ENCODE results near the gene PRIMA1. TPM values are rescaled to one million over a fixed set of nuclear protein-coding genes. Genes with fewer than 3 reads are reported as not detected.

The PRIMA1 gene
- total RNA-seq, 1 experiment from 2014 or later: 2.3 TPM

GRCh38 chr14:93731753-93732152, 56.5 kb downstream of the PRIMA1 start:
- TF ChIP-seq, protein P1, sequence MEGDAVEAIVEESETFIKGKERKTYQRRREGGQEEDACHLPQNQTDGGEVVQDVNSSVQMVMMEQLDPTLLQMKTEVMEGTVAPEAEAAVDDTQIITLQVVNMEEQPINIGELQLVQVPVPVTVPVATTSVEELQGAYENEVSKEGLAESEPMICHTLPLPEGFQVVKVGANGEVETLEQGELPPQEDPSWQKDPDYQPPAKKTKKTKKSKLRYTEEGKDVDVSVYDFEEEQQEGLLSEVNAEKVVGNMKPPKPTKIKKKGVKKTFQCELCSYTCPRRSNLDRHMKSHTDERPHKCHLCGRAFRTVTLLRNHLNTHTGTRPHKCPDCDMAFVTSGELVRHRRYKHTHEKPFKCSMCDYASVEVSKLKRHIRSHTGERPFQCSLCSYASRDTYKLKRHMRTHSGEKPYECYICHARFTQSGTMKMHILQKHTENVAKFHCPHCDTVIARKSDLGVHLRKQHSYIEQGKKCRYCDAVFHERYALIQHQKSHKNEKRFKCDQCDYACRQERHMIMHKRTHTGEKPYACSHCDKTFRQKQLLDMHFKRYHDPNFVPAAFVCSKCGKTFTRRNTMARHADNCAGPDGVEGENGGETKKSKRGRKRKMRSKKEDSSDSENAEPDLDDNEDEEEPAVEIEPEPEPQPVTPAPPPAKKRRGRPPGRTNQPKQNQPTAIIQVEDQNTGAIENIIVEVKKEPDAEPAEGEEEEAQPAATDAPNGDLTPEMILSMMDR (conservative IDR thresholded peaks at IDR 0.05): no peak
- no peaks in the 10 kb centered on the region for H3K79me2 ChIP-seq (ENCODE audit: insufficient read depth, low read length)
- no peak overlapping the region for H2BK20ac ChIP-seq (ENCODE audit: low read depth, low read length, poor library complexity, severe bottlenecking)
- H3K4me1 ChIP-seq (ENCODE audit: insufficient read depth, low read length): no peaks in the 10 kb centered on the region
- no peak overlapping the region for H2BK15ac ChIP-seq (ENCODE audit: low read depth, low read length)
- H3K27ac Mint-ChIP-seq: no peak overlapping the region
- H3K36me3 Mint-ChIP-seq (ENCODE audit: insufficient read depth in 1 of 3, low read depth in 3 of 3): peaks cover 0 to 2% (median 2%) of the 10 kb centered on the region in 3 experiments; a peak in 1 of 7 replicates
- H3K56ac ChIP-seq (ENCODE audit: insufficient read length, low read depth, low read length): no peak overlapping the region
- H3K14ac ChIP-seq (ENCODE audit: insufficient read depth, low read length): no peak overlapping the region
- H3K4me1 Mint-ChIP-seq: peaks cover 15 to 30% of the 10 kb centered on the region in 2 experiments
- no peak for DNase-seq
- no peak overlapping the region for H3K4ac ChIP-seq (ENCODE audit: low read depth, low read length)
- no peak overlapping the region for H2BK12ac ChIP-seq (ENCODE audit: insufficient read length, low read depth, low read length)
- no peak overlapping the region for H2AFZ ChIP-seq (ENCODE audit: low read length)
- no peaks in the 10 kb centered on the region for H3K9me3 ChIP-seq (ENCODE audit: control insufficient read depth, low read depth, low read length)
- no peak overlapping the region for H2BK5ac ChIP-seq (ENCODE audit: insufficient read length, low read length)
- H3K27me3 ChIP-seq (ENCODE audit: insufficient read depth, low read length): no peaks in the 10 kb centered on the region
- H3K9ac ChIP-seq (ENCODE audit: extremely low read depth, insufficient read length, low read length): no peak overlapping the region
- no CpG with 5 or more reads among the region's 7 CpGs for WGBS (ENCODE audit: extremely low coverage, insufficient read length, low lambda C conversion rate)
- no peaks in the 10 kb centered on the region for H4K20me1 ChIP-seq (ENCODE audit: control insufficient read depth, insufficient read depth, insufficient read length)
- no peaks in the 10 kb centered on the region for H3K27me3 Mint-ChIP-seq (ENCODE audit: low read depth)
- H2AK5ac ChIP-seq (ENCODE audit: insufficient read length, low read length): no peak overlapping the region
- no peak overlapping the region for H3T11ph ChIP-seq (ENCODE audit: low read length)
- no peak overlapping the region for H4K5ac ChIP-seq (ENCODE audit: insufficient read length, low read depth, low read length)
- no peak overlapping the region for H4K91ac ChIP-seq (ENCODE audit: insufficient read length, low read depth, low read length)
- no peak overlapping the region for H4K8ac ChIP-seq (replicated peaks; ENCODE audit: insufficient read length, low read depth, low read length)
- H3K23me2 ChIP-seq (ENCODE audit: insufficient read length, low read depth, low read length, poor library complexity, severe bottlenecking): no peaks in the 10 kb centered on the region
- H3K4me3 Mint-ChIP-seq: no peak overlapping the region
- H3K23ac ChIP-seq (ENCODE audit: insufficient read length, low read depth, low read length): no peak overlapping the region
- H3K9me3 Mint-ChIP-seq: no peaks in the 10 kb centered on the region; a peak in 1 of 5 replicates
- H3K18ac ChIP-seq (ENCODE audit: insufficient read length, low read depth, low read length): no peak overlapping the region
- no peak overlapping the region for H3K4me2 ChIP-seq (ENCODE audit: insufficient read depth, insufficient read length, low read length)
- H3K79me1 ChIP-seq (ENCODE audit: insufficient read depth, low read depth, low read length, poor library complexity, severe bottlenecking): no peaks in the 10 kb centered on the region
- H3K27ac ChIP-seq (ENCODE audit: insufficient read length, low read depth, low read length): no peak overlapping the region
- H2BK120ac ChIP-seq (ENCODE audit: low read depth, low read length, poor library complexity, severe bottlenecking): no peak overlapping the region

All from H9 (cell line).